NCI-H1092 (cell line): ENCODE results near the gene RFFL.

Experiments
- DNase-seq: peaks from one replicate; lab custom pipeline; 2025; lab: John Stamatoyannopoulos, UW

Gene RFFL

GRCh38 chr17:34961093-34961911 lies 102.2 kb downstream of the RFFL start, which contains the start of the genes CCT6B and ZNF830:
Gene CCT6B, minus strand, starts transcription at chr17:34961460. Its CDS starts 67 bp downstream, at chr17:34961393.
Gene ZNF830, plus strand, starts transcription at chr17:34961540. Its CDS starts 27 bp downstream, at chr17:34961567.
- peak; percentile 93 for DNase-seq

DNA sequence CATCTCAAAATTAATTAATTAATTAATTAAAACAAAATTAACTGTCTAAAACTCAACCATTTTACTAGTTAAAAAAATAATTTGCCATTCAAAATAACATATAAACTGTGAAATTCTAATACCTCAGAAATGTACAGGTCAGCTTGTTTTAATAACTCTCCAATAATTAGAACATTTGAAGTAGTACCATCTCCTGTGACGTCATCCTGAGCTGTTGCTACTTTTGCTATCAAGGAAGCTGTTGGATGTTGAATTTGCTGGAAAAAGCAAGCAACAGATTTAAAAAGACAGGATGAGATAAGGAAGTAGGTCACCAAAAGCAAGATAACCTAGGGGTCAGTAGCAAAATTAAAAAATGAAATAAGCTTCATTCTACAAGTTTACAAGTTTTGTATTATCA lies 105.1 kb downstream of the RFFL start:
- DNase-seq, result no peak
